ENCODE measurements around the gene ASB8. TPM values are rescaled to one million over a fixed set of nuclear protein-coding genes. Genes with fewer than 3 reads are reported as not detected.

Gene ASB8
- total and polyA plus RNA-seq, 9 of the 15 experiments (the other 6 are each of a cell fraction or from before 2014, with no cell fraction given), result 13.3 to 29.0 (median 19.6) TPM

GRCh38 chr12:48180857-48181495 is 23.7 kb upstream of the ASB8 start:
- BruUV-seq (replicated peaks), result no TSS peak
- Histone ChIP-seq H3K9ac (ENCODE audit: insufficient read depth in 1 of 2, low read depth in 2 of 2, low read length in 2 of 2) (no peak overlapping the region), H3K36me3 (ENCODE audit: control insufficient read depth, insufficient read depth, low read length) (no peaks in the 10 kb centered on the region), H3K9me3 (replicated peaks; ENCODE audit: control insufficient read depth, insufficient read depth, low read depth, low read length) (no peaks in the 10 kb centered on the region), H4K20me1 (replicated peaks; ENCODE audit: control insufficient read depth, insufficient read depth, low read length) (no peaks in the 10 kb centered on the region), H3K4me2 (ENCODE audit: insufficient read depth, low read length) (no peak overlapping the region), H3K9me1 (ENCODE audit: control insufficient read depth, insufficient read depth, low read length) (peaks cover 2% of the 10 kb centered on the region), H3K79me2 (ENCODE audit: control insufficient read depth, insufficient read depth, low read length) (no peaks in the 10 kb centered on the region), H3K27ac (ENCODE audit: extremely low read depth, low read depth, low read length) (no peak overlapping the region), H3K4me3 (no peak overlapping the region), H3K27me3 (ENCODE audit: control insufficient read depth in 2 of 2, insufficient read depth in 2 of 2, low read length in 2 of 2) (peaks cover 9 to 30% of the 10 kb centered on the region in 2 experiments; a peak in 4 of 5 replicates), H2AFZ (ENCODE audit: low read depth, low read length) (no peak overlapping the region), H3K4me1 (replicated peaks in 1 of 2; ENCODE audit: control insufficient read depth in 2 of 2, insufficient read depth in 2 of 2, low read length in 2 of 2) (peaks cover 14 to 17% of the 10 kb centered on the region in 2 experiments)
- ChIA-PET CTCF (ENCODE audit: low intra/inter-chr PET ratio) (no interaction called here), POLR2A (interaction anchor here (0.6 to 1.7 kb wide), 3 partner anchors 12 to 268 kb away, joined by 3 to 4 read pairs (median 3); no protein-coding TSS in a partner anchor)
- WGBS (ENCODE audit: insufficient coverage, low coverage, missing lambda C conversion rate), result 15% methylated on average over 2 of the region's 2 CpGs
- FAIRE-seq (no peak), DNase-seq (ENCODE audit: extremely low read depth in 1 of 4, low spot score in 3 of 4) (no peak), ATAC-seq (peak; percentile 5; the same call in 1 of the 3 replicates)
- TF ChIP-seq CEBPG (CRISPR knock-in tag; IDR thresholded peaks at IDR 0.05) (peak; percentile 46), CEBPG (tag; conservative IDR thresholded peaks at IDR 0.05 in 1 of 2, IDR thresholded peaks at IDR 0.05 in 1 of 2) (peak in 1 of 2 experiments; percentile 88; a peak in 3 of 4 replicates), ATF3 (IDR thresholded peaks at IDR 0.05) (peak; percentile 70), ATF3 (CRISPR knock-in tag; conservative IDR thresholded peaks at IDR 0.05) (no peak), SMAD4 (CRISPR knock-in tag; conservative IDR thresholded peaks at IDR 0.05) (0 out of 2 replicates have a peak, but pooled peaks have one; percentile 45), CBFB (CRISPR knock-in tag; IDR thresholded peaks at IDR 0.05) (no peak), ZBTB7A (IDR thresholded peaks at IDR 0.05; ENCODE audit: borderline replicate concordance, control insufficient read depth, low read depth, low read length) (no peak), ZNF512 (tag; IDR thresholded peaks at IDR 0.05) (peak; percentile 36; the same call in 1 of the 2 replicates), ATF7 (IDR thresholded peaks at IDR 0.05) (peak; percentile 43; the same call in 1 of the 2 replicates)
- intact Hi-C loops (cut with micrococcal nuclease) (no loop called here), in situ Hi-C loops (cut with MboI) (no loop called here)
